Ishikawa (cell line): ENCODE results near the gene CRB1.

Source experiments
- CEBPB ChIP-seq: IDR thresholded peaks from 2 replicates; pipeline ENCODE4 v1.6.1; 2012
- CREB1 ChIP-seq: IDR thresholded peaks from 2 replicates; pipeline ENCODE4 v1.6.1; 2012; ENCODE audit warnings: low read depth
- EGR1 ChIP-seq: IDR thresholded peaks from 2 replicates; pipeline ENCODE4 v1.6.1; 2012
- EP300 ChIP-seq: IDR thresholded peaks from 2 replicates; pipeline ENCODE4 v1.6.1; 2012; ENCODE audit warnings: borderline replicate concordance
- FOXM1 ChIP-seq: IDR thresholded peaks from 2 replicates; pipeline ENCODE4 v1.6.1; 2012; ENCODE audit warnings: low read depth, borderline replicate concordance
- MAX ChIP-seq: IDR thresholded peaks from 2 replicates; pipeline ENCODE4 v1.6.1; 2012
- NFIC ChIP-seq: IDR thresholded peaks from 2 replicates; pipeline ENCODE4 v1.6.1; 2012
- RAD21 ChIP-seq: IDR thresholded peaks from 2 replicates; pipeline ENCODE4 v1.6.1; 2012; ENCODE audit warnings: low read depth
- REST ChIP-seq: IDR thresholded peaks from 2 replicates; pipeline ENCODE4 v1.6.1; 2012; ENCODE audit warnings: low read depth, mild to moderate bottlenecking
- TAF1 ChIP-seq: IDR thresholded peaks from 2 replicates; pipeline ENCODE4 v1.6.1; 2012; ENCODE audit warnings: low read depth, mild to moderate bottlenecking
- TCF12 ChIP-seq: IDR thresholded peaks from 2 replicates; pipeline ENCODE4 v1.6.1; 2012; ENCODE audit warnings: low read depth
- TEAD4 ChIP-seq: IDR thresholded peaks from 2 replicates; pipeline ENCODE4 v1.6.1; 2012
- USF1 ChIP-seq: IDR thresholded peaks from 2 replicates; pipeline ENCODE4 v1.6.1; 2012
- YY1 ChIP-seq: IDR thresholded peaks from 2 replicates; pipeline ENCODE4 v1.6.1; 2012; ENCODE audit warnings: low read depth
- ZBTB7A ChIP-seq: IDR thresholded peaks from 2 replicates; pipeline ENCODE4 v1.6.1; 2012; ENCODE audit warnings: low read depth

Gene CRB1

GRCh38 chr1:197397895-197398294, 129.8 kb downstream of the CRB1 start:
- TF ChIP-seq RAD21: no peak
- TF ChIP-seq ZBTB7A: no peak
- TF ChIP-seq FOXM1: no peak
- no peak for TF ChIP-seq YY1
- TF ChIP-seq TEAD4: no peak
- no peak for TF ChIP-seq USF1
- no peak for TF ChIP-seq TAF1
- no peak for TF ChIP-seq EGR1
- no peak for TF ChIP-seq CEBPB
- no peak for TF ChIP-seq TCF12

- TF ChIP-seq CEBPB (0 out of 2 replicates have a peak, but pooled peaks have one; percentile 39), RAD21 (peak; percentile 70), NFIC (no peak)
Observed at GRCh38 chr1:197399755-197400521, 131.9 kb downstream of the CRB1 start.

- TF ChIP-seq MAX (no peak), EP300 (no peak), TEAD4 (no peak), CREB1 (no peak), TAF1 (no peak), RAD21 (no peak), EGR1 (no peak), YY1 (no peak), USF1 (no peak), FOXM1 (no peak), ZBTB7A (no peak), TCF12 (no peak), NFIC (no peak), CEBPB (no peak), REST (no peak)
Observed at GRCh38 chr1:197400522-197400902, 132.5 kb downstream of the CRB1 start.

- no peak for TF ChIP-seq EGR1
- no peak for TF ChIP-seq NFIC
- TF ChIP-seq CREB1: no peak
- no peak for TF ChIP-seq FOXM1
- TF ChIP-seq YY1: no peak
- TF ChIP-seq ZBTB7A: no peak
- TF ChIP-seq MAX: no peak
- no peak for TF ChIP-seq EP300
- no peak for TF ChIP-seq RAD21
- no peak for TF ChIP-seq USF1
- no peak for TF ChIP-seq TCF12
- no peak for TF ChIP-seq CEBPB
Observed at GRCh38 chr1:197402189-197402588, 134.1 kb downstream of the CRB1 start.

- no peak for TF ChIP-seq TEAD4
- TF ChIP-seq NFIC: no peak
- no peak for TF ChIP-seq EGR1
- no peak for TF ChIP-seq RAD21
- no peak for TF ChIP-seq REST
- TF ChIP-seq TAF1: no peak
- no peak for TF ChIP-seq YY1
Observed at GRCh38 chr1:197413564-197413963, 145.5 kb downstream of the CRB1 start.

GRCh38 chr1:197415221-197415620, 147.2 kb downstream of the CRB1 start:
- TF ChIP-seq TEAD4: no peak
- TF ChIP-seq EGR1: no peak
- no peak for TF ChIP-seq RAD21
